ENCODE measurements around the gene FBXL19.

DNA sequence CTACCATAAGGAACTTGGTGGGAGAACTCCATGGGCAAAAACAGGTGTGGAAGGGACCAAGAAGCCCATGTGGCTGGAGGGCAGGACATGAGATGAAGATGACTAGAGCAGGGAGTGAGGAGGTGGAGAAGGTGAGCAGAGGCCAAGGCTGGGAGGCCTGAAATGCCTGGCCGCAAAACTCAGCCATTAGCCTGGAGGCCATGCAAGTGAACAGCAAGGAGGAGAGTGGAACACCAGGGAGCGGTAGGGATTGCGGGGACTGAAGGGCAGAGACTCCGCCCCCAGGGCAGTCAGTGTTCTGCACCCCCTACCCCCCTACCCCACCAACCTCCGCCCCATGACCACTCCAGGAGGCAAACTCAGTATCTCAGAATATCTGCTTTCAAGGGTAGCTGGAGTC lies 46.5 kb upstream of the FBXL19 start:
- TF ChIP-seq, protein P1, sequence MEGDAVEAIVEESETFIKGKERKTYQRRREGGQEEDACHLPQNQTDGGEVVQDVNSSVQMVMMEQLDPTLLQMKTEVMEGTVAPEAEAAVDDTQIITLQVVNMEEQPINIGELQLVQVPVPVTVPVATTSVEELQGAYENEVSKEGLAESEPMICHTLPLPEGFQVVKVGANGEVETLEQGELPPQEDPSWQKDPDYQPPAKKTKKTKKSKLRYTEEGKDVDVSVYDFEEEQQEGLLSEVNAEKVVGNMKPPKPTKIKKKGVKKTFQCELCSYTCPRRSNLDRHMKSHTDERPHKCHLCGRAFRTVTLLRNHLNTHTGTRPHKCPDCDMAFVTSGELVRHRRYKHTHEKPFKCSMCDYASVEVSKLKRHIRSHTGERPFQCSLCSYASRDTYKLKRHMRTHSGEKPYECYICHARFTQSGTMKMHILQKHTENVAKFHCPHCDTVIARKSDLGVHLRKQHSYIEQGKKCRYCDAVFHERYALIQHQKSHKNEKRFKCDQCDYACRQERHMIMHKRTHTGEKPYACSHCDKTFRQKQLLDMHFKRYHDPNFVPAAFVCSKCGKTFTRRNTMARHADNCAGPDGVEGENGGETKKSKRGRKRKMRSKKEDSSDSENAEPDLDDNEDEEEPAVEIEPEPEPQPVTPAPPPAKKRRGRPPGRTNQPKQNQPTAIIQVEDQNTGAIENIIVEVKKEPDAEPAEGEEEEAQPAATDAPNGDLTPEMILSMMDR (IDR thresholded peaks at IDR 0.05) = no peak
- TF ChIP-seq NR3C1 (CRISPR knock-in tag; conservative IDR thresholded peaks at IDR 0.05; ENCODE audit: low read depth) (no peak), ZNF416 (CRISPR knock-in tag; IDR thresholded peaks at IDR 0.05) (no peak)

All from WTC11 (cell line).